ENCODE measurements around the gene CINP.
"Not testable (repeated sequence)": the region's sequence is repeated elsewhere in the genome, so short reads cannot be mapped to it uniquely, and the experiment has no call there.

The CINP gene

GRCh38 chr14:102341566-102341965 lies 21.1 kb downstream of the CINP start:
- POLR2A ChIA-PET (ENCODE audit: low non-redundant PET) = no interaction called here
- DNase-seq (ENCODE audit: low spot score) = no peak
- peak overlapping the region; percentile 43 for H3K27ac ChIP-seq
- CTCF ChIA-PET = no interaction called here
- TF ChIP-seq CTCF (conservative IDR thresholded peaks at IDR 0.05; ENCODE audit: low read depth) = no peak

- H3K27ac ChIP-seq = 0 out of 2 replicates have a peak overlapping the region, but pooled peaks have one; percentile 1
- no peak for DNase-seq (ENCODE audit: low spot score)
- ChIA-PET POLR2A (ENCODE audit: low non-redundant PET) (no interaction called here), CTCF (no interaction called here)
- TF ChIP-seq CTCF (conservative IDR thresholded peaks at IDR 0.05; ENCODE audit: low read depth) = no peak
Observed at GRCh38 chr14:102338724-102339123, 24.0 kb downstream of the CINP start.

- CTCF ChIA-PET = no interaction called here
- POLR2A ChIA-PET (ENCODE audit: low non-redundant PET) = no interaction called here
- no peak overlapping the region; the same call in 1 of the 2 replicates for H3K27ac ChIP-seq
- no peak for TF ChIP-seq CTCF (conservative IDR thresholded peaks at IDR 0.05; ENCODE audit: low read depth)
- no peak for DNase-seq (ENCODE audit: low spot score)
Observed at GRCh38 chr14:102335163-102335562, 27.5 kb downstream of the CINP start.

GRCh38 chr14:102333795-102334705 lies 28.6 kb downstream of the CINP start:
- POLR2A ChIA-PET (ENCODE audit: low non-redundant PET) = no interaction called here
- DNase-seq (ENCODE audit: low spot score) = no peak
- H3K27ac ChIP-seq = peak overlapping the region; percentile 28; the same call in 1 of the 2 replicates
- CTCF ChIA-PET = no interaction called here
- TF ChIP-seq CTCF (conservative IDR thresholded peaks at IDR 0.05; ENCODE audit: low read depth) = no peak

- TF ChIP-seq CTCF (conservative IDR thresholded peaks at IDR 0.05; ENCODE audit: low read depth) = no peak
- peak overlapping the region; percentile 28; the same call in 1 of the 2 replicates for H3K27ac ChIP-seq
- no peak for DNase-seq (ENCODE audit: low spot score)
- POLR2A ChIA-PET (ENCODE audit: low non-redundant PET) = no interaction called here
- CTCF ChIA-PET = no interaction called here
Observed at GRCh38 chr14:102333390-102333789, 29.3 kb downstream of the CINP start.

- CTCF ChIA-PET = no interaction called here
Observed at GRCh38 chr14:102330806-102331205, 31.9 kb downstream of the CINP start.

GRCh38 chr14:102329381-102329780 lies 33.3 kb downstream of the CINP start:
- H3K27ac ChIP-seq; CTCF ChIA-PET; POLR2A ChIA-PET (ENCODE audit: low non-redundant PET); DNase-seq (ENCODE audit: low spot score): not testable (repeated sequence)

More at GRCh38 chr14:102330806-102331205, 31.9 kb downstream of the CINP start:
- H3K27ac ChIP-seq = no peak overlapping the region
- DNase-seq (ENCODE audit: low spot score) = no peak
- TF ChIP-seq CTCF (conservative IDR thresholded peaks at IDR 0.05; ENCODE audit: low read depth) = no peak
- POLR2A ChIA-PET (ENCODE audit: low non-redundant PET) = no interaction called here
